Fibroblast of villous mesenchyme (primary cell): ENCODE data around the gene DMAC2. TPM values are rescaled to one million over a fixed set of nuclear protein-coding genes. Genes with fewer than 3 reads are reported as not detected.

Experiments used
- DNase-seq: peaks from one replicate; pipeline ENCODE4 v3.0.0-alpha.2; 2010; ENCODE audit warnings: low read depth
- H3K4me3 ChIP-seq: 2 replicates; pipeline ENCODE4 v1.5.1; 2011; ENCODE audit warnings: low read depth, mild to moderate bottlenecking, low read length
- CTCF ChIP-seq: IDR thresholded peaks from 2 replicates; pipeline ENCODE4 v1.5.1; 2012; ENCODE audit warnings: low read depth, mild to moderate bottlenecking, low read length; ENCODE audit not compliant: insufficient read depth
- total RNA-seq: library from RNA; depleted of rRNA; stranded (reverse); fragments of >200 nt; gene quantifications from 2 replicates; pipeline ENCODE4 v1.2.3, GENCODE V29; 2012

Gene DMAC2
- total RNA-seq, 1 donor: 43.2 TPM

DNA sequence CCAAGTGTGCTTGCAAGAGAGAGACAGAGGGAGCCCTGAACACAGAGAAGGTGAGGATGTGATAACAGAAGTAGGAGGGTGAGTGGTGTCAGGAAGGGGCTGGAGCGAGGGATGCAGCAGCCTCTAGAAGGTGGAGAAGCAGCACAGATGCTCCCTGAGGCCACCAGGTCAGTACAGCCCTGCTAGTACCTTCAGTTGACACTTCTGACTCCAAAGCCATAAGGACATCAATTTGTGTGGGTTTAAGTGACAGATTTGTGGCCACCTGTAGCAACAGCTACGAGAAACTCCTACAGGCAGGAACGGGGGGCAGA is 10.1 kb upstream of the DMAC2 start:
- H3K4me3 ChIP-seq: no peak overlapping the region
- no peak for TF ChIP-seq CTCF
- DNase-seq: no peak

- peak; percentile 99 for TF ChIP-seq CTCF
- peak; percentile 67 for DNase-seq
- H3K4me3 ChIP-seq: peak overlapping the region; percentile 35
Observed at GRCh38 chr19:41449079-41449864, 9.6 kb upstream of the DMAC2 start.

GRCh38 chr19:41447732-41448332 is 8.1 kb upstream of the DMAC2 start:
- TF ChIP-seq CTCF: no peak
- no peak for DNase-seq
- H3K4me3 ChIP-seq: no peak overlapping the region

- no peak for DNase-seq
- TF ChIP-seq CTCF: no peak
- no peak overlapping the region for H3K4me3 ChIP-seq
Observed at GRCh38 chr19:41445575-41445974, 5.9 kb upstream of the DMAC2 start.

DNA sequence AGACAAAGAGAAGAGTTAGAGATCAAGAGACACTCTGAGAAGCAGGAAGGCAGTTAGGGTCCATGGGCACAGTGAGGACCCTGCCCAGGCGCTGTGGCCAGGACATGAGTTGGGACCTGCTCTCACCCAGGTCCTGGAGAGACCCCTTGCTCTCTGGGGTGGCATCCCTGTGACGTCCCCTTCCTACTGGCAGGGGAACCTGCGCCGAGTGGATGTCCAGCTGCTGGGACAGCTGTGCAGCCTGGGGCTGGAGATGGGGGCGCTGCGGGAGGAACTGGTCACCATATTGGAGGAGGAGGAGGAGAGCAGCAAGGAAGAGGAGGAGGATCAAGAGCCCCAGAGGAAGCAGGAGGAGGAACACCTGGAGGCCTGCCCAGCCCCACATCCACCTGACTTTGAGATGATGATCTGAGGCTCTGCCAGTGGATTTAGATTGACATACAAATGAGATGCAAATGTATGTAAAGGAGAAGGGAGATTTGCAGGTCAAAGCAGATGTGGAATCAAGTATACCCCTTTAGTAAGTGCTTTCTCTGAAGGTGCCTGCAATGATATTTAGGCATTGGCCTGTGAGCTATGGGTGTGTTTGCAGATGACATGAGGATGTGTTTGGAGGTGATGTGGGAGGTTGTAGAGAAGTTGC is 4.2 kb upstream of the DMAC2 start:
- H3K4me3 ChIP-seq: no peak overlapping the region
- no peak for DNase-seq
- no peak for TF ChIP-seq CTCF

- TF ChIP-seq CTCF: no peak
- H3K4me3 ChIP-seq: no peak within 1 kb of the TSS
- DNase-seq: no peak
Observed at GRCh38 chr19:41442473-41443355, 3.0 kb upstream of the DMAC2 start, which contains the start of gene ERICH4. TSS of gene ERICH4 (plus strand) at chr19:41443156. CDS start at chr19:41443170, 14 bp downstream.
